Fibroblast of lung (primary cell): ENCODE results near the gene COL24A1. TPM values are rescaled to one million over a fixed set of nuclear protein-coding genes. Genes with fewer than 3 reads are reported as not detected.
A peak's percentile ranks its signal among the peaks of the same experiment; 100 is the strongest.

Experiments
- DNase-seq, 2 donors: peaks; one replicate each; pipeline versions ENCODE4 v3.0.0 to v3.0.0-alpha.2; 2010; ENCODE audit warnings: low read depth in 2 of 2
- H2AFZ ChIP-seq: 2 replicates; pipeline ENCODE4 v1.5.1; 2012; ENCODE audit warnings: low read length, control low read depth, inconsistent platforms
- H3K27ac ChIP-seq: 2 replicates; pipeline ENCODE4 v1.5.1; 2011; ENCODE audit warnings: low read length, control low read depth; ENCODE audit not compliant: insufficient read depth
- H3K27me3 ChIP-seq: 2 replicates; pipeline ENCODE4 v1.5.1; 2011; ENCODE audit warnings: mild to moderate bottlenecking, low read length; ENCODE audit not compliant: control insufficient read depth, insufficient read depth
- H3K36me3 ChIP-seq: 2 replicates; pipeline ENCODE4 v1.5.1; 2011; ENCODE audit warnings: low read length; ENCODE audit not compliant: control insufficient read depth, insufficient read depth
- H3K4me1 ChIP-seq: 2 replicates; pipeline ENCODE4 v1.5.1; 2011; ENCODE audit warnings: low read length; ENCODE audit not compliant: control insufficient read depth, insufficient read depth; ENCODE audit errors: extremely low read depth
- H3K4me2 ChIP-seq: 2 replicates; pipeline ENCODE4 v1.5.1; 2011; ENCODE audit warnings: low read length, control low read depth; ENCODE audit not compliant: insufficient read depth; ENCODE audit errors: extremely low read depth
- H3K4me3 ChIP-seq, 4 experiments: fragments of 200-600 bp in 1 of 4; sonication (generic) in 1 of 4; replicated peaks in 1 of 4; 2 replicates each; pipeline ENCODE4 v1.5.1; 2011 to 2016; ENCODE audit warnings: low read length in 4 of 4, low read depth in 3 of 4, mild to moderate bottlenecking in 3 of 4, control low read depth in 2 of 4, inconsistent platforms in 1 of 4, mixed read lengths in 1 of 4; ENCODE audit not compliant: insufficient read depth in 1 of 4; ENCODE audit errors: control extremely low read depth in 1 of 4
- H3K79me2 ChIP-seq: 2 replicates; pipeline ENCODE4 v1.5.1; 2012; ENCODE audit warnings: mild to moderate bottlenecking, low read length, inconsistent platforms; ENCODE audit not compliant: control insufficient read depth, insufficient read depth
- H3K9ac ChIP-seq: 2 replicates; pipeline ENCODE4 v1.5.1; 2011; ENCODE audit warnings: mild to moderate bottlenecking, low read length, control low read depth; ENCODE audit not compliant: insufficient read depth
- H3K9me3 ChIP-seq: 2 replicates; pipeline ENCODE4 v1.5.1; 2012; ENCODE audit warnings: low read depth, low read length; ENCODE audit not compliant: control insufficient read depth, insufficient read depth
- H4K20me1 ChIP-seq: 2 replicates; pipeline ENCODE4 v1.5.1; 2011; ENCODE audit warnings: low read length; ENCODE audit not compliant: control insufficient read depth, insufficient read depth; ENCODE audit errors: extremely low read depth
- CTCF ChIP-seq, 2 donors: IDR thresholded peaks in 1 of 2; conservative IDR thresholded peaks in 1 of 2; 1 replicate in 1 of 2; 2 replicates in 1 of 2; pipeline ENCODE4 v1.5.1; 2011 to 2012; ENCODE audit warnings: low read length in 2 of 2, control low read depth in 1 of 2, inconsistent platforms in 1 of 2, low read depth in 1 of 2, mild to moderate bottlenecking in 1 of 2
- EZH2 ChIP-seq: IDR thresholded peaks from 2 replicates; pipeline ENCODE4 v1.5.1; 2012; ENCODE audit warnings: low read length, control low read depth, mild to moderate bottlenecking; ENCODE audit errors: missing control alignments
- polyA plus RNA-seq, 2 donors: library from polyadenylated mRNA; depleted of rRNA in 1 of 2; stranded (reverse) in 1 of 2; unstranded in 1 of 2; fragments of >200 nt; gene quantifications; 2 replicates each; pipeline ENCODE4 v1.2.1, GENCODE V29; 2011 to 2012; ENCODE audit warnings: missing spikeins in 1 of 2
- total RNA-seq: library from RNA; depleted of rRNA; stranded (reverse); fragments of >200 nt; gene quantifications from 2 replicates; pipeline ENCODE4 v1.2.1, GENCODE V29; 2014

The COL24A1 gene
- total and polyA plus RNA-seq, 2 donors (not counting 1 experiment from before 2014, with no cell fraction given), result 0.31 to 3.3 TPM

DNA sequence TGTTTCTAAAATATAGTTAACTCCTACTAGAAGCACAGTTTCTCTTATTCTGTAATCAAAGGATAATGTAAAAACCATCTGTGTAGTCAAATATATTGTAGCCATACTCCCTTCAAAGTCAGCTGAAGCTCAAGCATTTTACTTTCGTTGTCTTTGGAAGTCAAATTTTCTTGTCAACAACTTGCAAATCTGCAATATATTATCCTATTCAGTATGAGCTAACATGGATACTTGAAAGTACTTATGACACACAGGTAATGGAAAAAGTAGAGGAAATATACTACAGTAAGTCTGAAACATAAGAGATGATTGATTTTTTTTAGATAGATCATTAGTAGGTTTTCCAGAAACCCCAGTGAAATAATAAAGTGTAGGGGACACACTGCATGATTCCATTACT, 121.5 kb downstream of the COL24A1 start:
- Histone ChIP-seq H2AFZ (no peak overlapping the region), H3K9ac (no peak overlapping the region), H3K9me3 (no peaks in the 10 kb centered on the region), H3K4me2 (no peak overlapping the region), H3K27ac (no peak overlapping the region), H3K36me3 (no peaks in the 10 kb centered on the region), H3K27me3 (no peaks in the 10 kb centered on the region), H3K79me2 (no peaks in the 10 kb centered on the region), H4K20me1 (no peaks in the 10 kb centered on the region), H3K4me3 (no peak overlapping the region), H3K4me1 (no peaks in the 10 kb centered on the region)
- DNase-seq, result no peak
- TF ChIP-seq CTCF (conservative IDR thresholded peaks at IDR 0.05 in 1 of 2, IDR thresholded peaks at IDR 0.05 in 1 of 2; ENCODE audit: low read depth in 1 of 2, low read length in 2 of 2), result no peak

DNA sequence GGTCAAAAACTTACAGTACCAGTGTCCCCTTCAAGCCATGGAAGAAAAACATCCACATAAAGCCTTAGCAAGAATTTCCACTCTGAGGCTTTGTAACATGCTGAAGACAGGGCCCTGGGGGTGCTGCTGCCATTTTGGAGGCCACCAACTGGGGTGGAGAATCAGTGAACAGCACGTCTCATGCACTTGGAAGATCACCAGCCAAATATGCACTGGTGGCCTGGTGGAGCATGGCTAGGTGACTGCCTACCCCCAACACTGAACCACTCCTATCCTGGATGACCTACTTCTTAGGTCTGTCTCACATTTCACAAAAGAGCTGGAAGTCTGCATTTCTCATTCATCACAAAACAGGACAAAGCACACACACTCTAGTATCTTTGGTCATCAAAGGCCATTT, 126.4 kb downstream of the COL24A1 start:
- Histone ChIP-seq H3K27me3 (no peaks in the 10 kb centered on the region), H3K4me3 (no peak overlapping the region), H3K9ac (no peak overlapping the region), H4K20me1 (no peaks in the 10 kb centered on the region), H3K27ac (no peak overlapping the region), H3K79me2 (no peaks in the 10 kb centered on the region), H3K4me2 (no peak overlapping the region), H2AFZ (no peak overlapping the region), H3K36me3 (no peaks in the 10 kb centered on the region), H3K9me3 (no peaks in the 10 kb centered on the region), H3K4me1 (no peaks in the 10 kb centered on the region)
- TF ChIP-seq EZH2 (no peak), CTCF (conservative IDR thresholded peaks at IDR 0.05 in 1 of 2, IDR thresholded peaks at IDR 0.05 in 1 of 2; ENCODE audit: low read depth in 1 of 2, low read length in 2 of 2) (no peak)
- DNase-seq, result no peak

DNA sequence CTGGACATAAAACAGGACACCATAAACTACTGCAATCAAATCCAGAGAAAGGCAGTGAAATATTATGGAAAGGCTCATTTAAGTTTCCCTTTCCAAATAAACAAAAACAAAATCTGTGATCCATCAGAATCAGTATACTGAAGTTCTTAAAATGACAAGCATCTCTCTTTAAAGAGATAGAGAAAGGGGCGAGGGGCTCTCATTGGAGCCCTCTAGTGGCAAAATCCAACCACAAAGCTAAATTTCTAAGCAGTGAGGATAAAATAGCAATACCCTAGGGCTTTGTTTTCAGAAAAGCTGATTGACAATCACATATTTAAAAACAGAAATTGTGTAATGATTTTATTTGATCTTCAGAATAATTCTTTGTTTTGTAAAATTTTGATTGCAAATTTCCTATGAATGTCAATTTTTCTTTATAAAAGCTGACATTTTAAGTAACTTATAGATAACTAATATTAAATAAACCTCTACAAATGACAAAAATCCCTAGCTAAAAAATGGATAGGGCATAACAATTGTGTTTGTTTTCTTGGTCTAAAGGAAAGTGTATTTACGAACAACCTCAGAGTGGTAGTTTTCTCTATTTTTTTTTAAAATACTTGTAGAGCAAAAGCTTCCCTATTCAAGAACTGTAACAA, 138.2 kb downstream of the COL24A1 start:
- H3K9me3 ChIP-seq, result no peaks in the 10 kb centered on the region
- no peaks in the 10 kb centered on the region for H3K4me1 ChIP-seq
- no peak overlapping the region for H3K4me2 ChIP-seq
- peak; percentile 11 to 45 for DNase-seq
- H3K27me3 ChIP-seq, result no peaks in the 10 kb centered on the region
- H3K4me3 ChIP-seq, result no peak overlapping the region
- H3K9ac ChIP-seq, result no peak overlapping the region
- no peaks in the 10 kb centered on the region for H4K20me1 ChIP-seq
- no peaks in the 10 kb centered on the region for H3K36me3 ChIP-seq
- peak; percentile 77 to 87 for TF ChIP-seq CTCF (conservative IDR thresholded peaks at IDR 0.05 in 1 of 2, IDR thresholded peaks at IDR 0.05 in 1 of 2; ENCODE audit: low read depth in 1 of 2, low read length in 2 of 2)
- no peak for TF ChIP-seq EZH2
- no peaks in the 10 kb centered on the region for H3K79me2 ChIP-seq
- no peak overlapping the region for H3K27ac ChIP-seq
- H2AFZ ChIP-seq, result no peak overlapping the region
